ENCODE data around the gene MARK3. TPM values are rescaled to one million over a fixed set of nuclear protein-coding genes. Genes with fewer than 3 reads are reported as not detected.
"Not testable (repeated sequence)": the region's sequence is repeated elsewhere in the genome, so short reads cannot be mapped to it uniquely, and the experiment has no call there.

Gene MARK3
- total RNA-seq, 1 experiment from 2014 or later: 78.0 TPM

GRCh38 chr14:103510724-103511693 is 125.8 kb downstream of the MARK3 start:
- no peaks in the 10 kb centered on the region for H3K36me3 ChIP-seq (ENCODE audit: control insufficient read depth, insufficient read depth, low read length)
- TF ChIP-seq CTCF (IDR thresholded peaks at IDR 0.05; ENCODE audit: insufficient read depth in 1 of 2, low read depth in 1 of 2, low read length in 1 of 2, severe bottlenecking in 1 of 2, unreplicated experiment in 1 of 2): no peak
- no TSS peak for BruUV-seq (replicated peaks)
- no peaks in the 10 kb centered on the region for H3K27me3 ChIP-seq (replicated peaks; ENCODE audit: control insufficient read depth, insufficient read depth, low read length)
- CTCF ChIA-PET: interaction anchor here (1.3 kb wide), 1 partner anchor 36 kb away, joined by 3 read pairs; no protein-coding TSS in a partner anchor
- H3K27me3 Mint-ChIP-seq (ENCODE audit: insufficient read depth, unreplicated experiment): no peaks in the 10 kb centered on the region
- intact Hi-C loops (cut with micrococcal nuclease; ENCODE audit: unreplicated experiment): no loop called here
- no peak overlapping the region for H3K4me3 ChIP-seq (ENCODE audit: low read depth, low read length)
- peaks cover 57% of the 10 kb centered on the region for H3K36me3 Mint-ChIP-seq (ENCODE audit: insufficient read depth, unreplicated experiment)
- no peaks in the 10 kb centered on the region for H3K9me3 Mint-ChIP-seq (ENCODE audit: unreplicated experiment)
- DNase-seq: peak in 1 of 2 experiments; percentile 19
- no peak overlapping the region for H3K4me3 Mint-ChIP-seq (ENCODE audit: unreplicated experiment)
- H3K4me1 ChIP-seq: no peaks in the 10 kb centered on the region
- POLR2A ChIA-PET: no interaction called here
- H3K9me3 ChIP-seq: no peaks in the 10 kb centered on the region
- no peaks in the 10 kb centered on the region for H3K4me1 Mint-ChIP-seq (ENCODE audit: low read depth, unreplicated experiment)
- H3K27ac Mint-ChIP-seq (ENCODE audit: unreplicated experiment): no peak overlapping the region

- CTCF ChIA-PET: not testable (repeated sequence)
Observed at GRCh38 chr14:103512180-103512579, 127.0 kb downstream of the MARK3 start.

GRCh38 chr14:103512701-103513611 is 127.7 kb downstream of the MARK3 start:
- DNase-seq: peak in 1 of 2 experiments; percentile 37
- Histone ChIP-seq H3K4me3 (ENCODE audit: low read depth, low read length) (no peak overlapping the region), H3K4me1 (no peaks in the 10 kb centered on the region), H3K27me3 (replicated peaks; ENCODE audit: control insufficient read depth, insufficient read depth, low read length) (no peaks in the 10 kb centered on the region), H3K36me3 (ENCODE audit: control insufficient read depth, insufficient read depth, low read length) (no peaks in the 10 kb centered on the region), H3K9me3 (no peaks in the 10 kb centered on the region)
- ChIA-PET POLR2A (no interaction called here), CTCF (no interaction called here)
- Mint-ChIP-seq H3K36me3 (ENCODE audit: insufficient read depth, unreplicated experiment) (peaks cover 38% of the 10 kb centered on the region), H3K4me1 (ENCODE audit: low read depth, unreplicated experiment) (no peaks in the 10 kb centered on the region), H3K4me3 (ENCODE audit: unreplicated experiment) (no peak overlapping the region), H3K27me3 (ENCODE audit: insufficient read depth, unreplicated experiment) (no peaks in the 10 kb centered on the region), H3K27ac (ENCODE audit: unreplicated experiment) (peak overlapping the region; percentile 45), H3K9me3 (ENCODE audit: unreplicated experiment) (no peaks in the 10 kb centered on the region)
- BruUV-seq (replicated peaks): no TSS peak
- TF ChIP-seq CTCF (IDR thresholded peaks at IDR 0.05; ENCODE audit: insufficient read depth in 1 of 2, low read depth in 1 of 2, low read length in 1 of 2, severe bottlenecking in 1 of 2, unreplicated experiment in 1 of 2): no peak
- intact Hi-C loops (cut with micrococcal nuclease; ENCODE audit: unreplicated experiment): no loop called here

More at GRCh38 chr14:103512180-103512579, 127.0 kb downstream of the MARK3 start:
- POLR2A ChIA-PET; intact Hi-C loops (cut with micrococcal nuclease; ENCODE audit: unreplicated experiment); H3K4me3 Mint-ChIP-seq (ENCODE audit: unreplicated experiment); H3K9me3 Mint-ChIP-seq (ENCODE audit: unreplicated experiment); H3K36me3 ChIP-seq (ENCODE audit: control insufficient read depth, insufficient read depth, low read length); H3K4me3 ChIP-seq (ENCODE audit: low read depth, low read length); H3K4me1 Mint-ChIP-seq (ENCODE audit: low read depth, unreplicated experiment); H3K4me1 ChIP-seq; H3K27me3 ChIP-seq (replicated peaks; ENCODE audit: control insufficient read depth, insufficient read depth, low read length); H3K9me3 ChIP-seq; H3K27ac Mint-ChIP-seq (ENCODE audit: unreplicated experiment); BruUV-seq (replicated peaks); H3K27me3 Mint-ChIP-seq (ENCODE audit: insufficient read depth, unreplicated experiment): not testable (repeated sequence)
- peak in 1 of 2 experiments; percentile 3 for DNase-seq
- H3K36me3 Mint-ChIP-seq (ENCODE audit: insufficient read depth, unreplicated experiment): peaks cover 46% of the 10 kb centered on the region

Data from Caco-2 (cell line).